GM19395 (cell line): ENCODE data around the gene ATL2.
"Not testable (repeated sequence)": the region's sequence is repeated elsewhere in the genome, so short reads cannot be mapped to it uniquely, and the experiment has no call there.

ENCODE experiments used
- ATAC-seq: cut with Tn5 transposase; IDR thresholded peaks from one replicate; pipeline ENCODE4 v1.9.1; 2021; ENCODE audit warnings: mild to moderate bottlenecking, moderate library complexity; ENCODE audit not compliant: unreplicated experiment

The ATL2 gene

GRCh38 chr2:38377050-38377828 is at the start of gene ATL2:
Gene ATL2 (minus strand): TSS chr2:38377273. CDS start chr2:38377260, 13 bp downstream.
- ATAC-seq, result peak; percentile 88

- no peak for ATAC-seq
These were observed 46.7 kb upstream of the ATL2 start for GRCh38 chr2:38423763-38424162.

- no peak for ATAC-seq
These were observed 44.4 kb upstream of the ATL2 start for GRCh38 chr2:38421274-38422056.

GRCh38 chr2:38419499-38419898 is 42.4 kb upstream of the ATL2 start:
- ATAC-seq, result no peak

- no peak for ATAC-seq
These were observed 41.7 kb upstream of the ATL2 start for GRCh38 chr2:38418735-38419134.

- ATAC-seq, result no peak
These were observed 40.9 kb upstream of the ATL2 start for GRCh38 chr2:38417745-38418689.

- ATAC-seq, result no peak
These were observed 39.4 kb upstream of the ATL2 start for GRCh38 chr2:38416296-38417036.

GRCh38 chr2:38415728-38416291 is 38.7 kb upstream of the ATL2 start:
- ATAC-seq, result no peak

GRCh38 chr2:38415023-38415422 is 38.0 kb upstream of the ATL2 start:
- ATAC-seq, result no peak

- not testable (repeated sequence) for ATAC-seq
These were observed 35.3 kb upstream of the ATL2 start for GRCh38 chr2:38412235-38412871.

- peak; percentile 76 for ATAC-seq
These were observed 32.4 kb upstream of the ATL2 start for GRCh38 chr2:38409156-38410102.

GRCh38 chr2:38407111-38407682 is 30.1 kb upstream of the ATL2 start:
- no peak for ATAC-seq

- no peak for ATAC-seq
These were observed 29.6 kb upstream of the ATL2 start for GRCh38 chr2:38406597-38407110.

GRCh38 chr2:38405917-38406596 is 29.0 kb upstream of the ATL2 start:
- ATAC-seq, result no peak

GRCh38 chr2:38400513-38400912 is 23.4 kb upstream of the ATL2 start:
- no peak for ATAC-seq

- no peak for ATAC-seq
These were observed 21.7 kb upstream of the ATL2 start for GRCh38 chr2:38398739-38399138.

- no peak for ATAC-seq
These were observed 17.8 kb upstream of the ATL2 start for GRCh38 chr2:38394903-38395341.
